GM12892 (cell line): ENCODE measurements around the gene JAKMIP2. TPM values are rescaled to one million over a fixed set of nuclear protein-coding genes. Genes with fewer than 3 reads are reported as not detected.
"Not testable (repeated sequence)": the region's sequence is repeated elsewhere in the genome, so short reads cannot be mapped to it uniquely, and the experiment has no call there.

Experiments used
- DNase-seq: peaks from one replicate; pipeline ENCODE4 v3.0.0; 2011; ENCODE audit not compliant: insufficient read length
- FAIRE-seq: peaks from 2 replicates; lab custom pipeline; 2011; peaks lifted over from hg19 to GRCh38; lab: Jason Lieb, UNC
- POLR2A ChIP-seq: IDR thresholded peaks from 2 replicates; pipeline ENCODE4 v1.6.1; 2011; ENCODE audit warnings: low read depth, low read length, control low read depth
- POLR2AphosphoS5 ChIP-seq: IDR thresholded peaks from 2 replicates; pipeline ENCODE4 v1.6.1; 2011; ENCODE audit warnings: low read depth, low read length, control low read depth
- TAF1 ChIP-seq: IDR thresholded peaks from 2 replicates; pipeline ENCODE4 v1.6.1; 2011; ENCODE audit warnings: low read depth, mild to moderate bottlenecking, control low read depth, low read length, borderline replicate concordance
- polyA plus RNA-seq: library from polyadenylated mRNA; unstranded; fragments of >200 nt; gene quantifications from one replicate; pipeline ENCODE4 v1.2.1, GENCODE V29; 2012; ENCODE audit warnings: missing spikeins, inconsistent platforms; ENCODE audit not compliant: missing spikeins

JAKMIP2 gene
- polyA plus RNA-seq, result not detected

DNA sequence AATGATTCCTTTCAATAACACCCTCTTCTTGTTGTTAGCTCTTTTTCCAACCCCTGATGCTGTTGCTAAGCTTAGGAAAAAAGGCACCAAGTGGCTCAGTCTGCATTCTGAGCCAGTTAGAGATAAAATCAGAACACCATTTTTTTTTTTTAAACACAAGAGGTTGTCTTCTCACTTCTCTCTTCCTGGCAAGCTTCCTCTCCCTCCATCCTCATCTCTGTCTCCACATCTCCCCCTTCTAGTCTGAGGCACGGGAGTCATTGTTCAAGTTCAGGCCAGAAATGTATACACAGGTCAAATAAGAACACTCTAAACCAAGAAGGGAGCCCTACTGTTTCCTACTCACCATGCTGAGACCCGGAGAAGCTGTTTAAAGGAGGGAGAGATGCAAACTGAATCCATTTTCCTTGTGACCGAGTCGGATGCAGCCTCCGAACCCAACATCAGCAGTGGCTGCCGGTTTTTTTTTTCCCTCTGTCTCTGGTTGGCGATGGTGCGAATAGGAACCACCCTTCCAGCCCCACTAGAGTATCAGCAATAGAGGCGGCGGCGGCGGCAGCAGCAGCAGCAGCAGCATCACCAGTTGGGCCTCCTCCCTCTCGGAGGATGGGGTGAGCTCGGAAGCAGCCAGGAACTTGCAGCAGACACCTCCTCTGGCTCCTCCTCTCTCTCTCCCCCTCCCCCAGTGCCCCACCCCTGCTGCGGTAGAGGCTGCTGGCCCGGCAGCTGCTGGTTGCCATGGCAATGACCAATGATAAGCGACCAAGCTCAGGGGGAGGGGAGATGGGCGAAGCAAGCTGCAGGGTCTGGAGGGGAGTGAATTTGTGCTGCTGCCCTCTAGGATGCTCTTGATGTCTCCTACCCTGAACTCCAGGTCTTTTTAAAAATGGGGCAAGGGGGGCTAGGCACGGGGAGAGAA lies at the start of gene JAKMIP2:
JAKMIP2 (minus strand) TSS at position 619 of the 919 bp plus-strand sequence. CDS start 110,922 bp downstream, outside the sequence.
- no peak for FAIRE-seq
- no peak for TF ChIP-seq POLR2A
- TF ChIP-seq TAF1, result no peak
- TF ChIP-seq POLR2AphosphoS5, result no peak
- peak; percentile 5 for DNase-seq

DNA sequence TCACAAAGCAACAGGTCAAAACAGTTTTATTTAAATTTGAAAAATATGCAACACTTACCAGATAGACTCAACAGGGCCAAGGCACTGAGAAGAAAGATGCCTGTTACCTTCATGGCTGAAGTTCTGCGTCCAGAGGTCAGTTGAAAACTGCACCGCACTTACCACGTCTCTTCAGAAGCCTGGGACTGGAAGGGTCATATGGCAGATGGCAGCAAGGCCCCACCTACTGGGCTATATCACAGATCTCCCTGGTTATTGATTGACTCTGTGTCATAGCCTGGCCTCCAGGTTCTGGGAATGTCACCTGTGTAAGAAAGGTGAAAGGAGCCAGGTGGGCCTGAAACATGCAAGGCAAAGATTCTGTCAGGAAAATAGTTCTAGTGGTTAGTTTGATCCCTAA lies 48.9 kb upstream of the JAKMIP2 start, which contains the start of gene SPINK1:
SPINK1 (minus strand) TSS at position 207 of the 400 bp plus-strand sequence; CDS start at position 113, 94 bp downstream.
- FAIRE-seq (no peak), DNase-seq (no peak)
- TF ChIP-seq POLR2A, result no peak
- no peak for TF ChIP-seq TAF1
- TF ChIP-seq POLR2AphosphoS5, result no peak

DNA sequence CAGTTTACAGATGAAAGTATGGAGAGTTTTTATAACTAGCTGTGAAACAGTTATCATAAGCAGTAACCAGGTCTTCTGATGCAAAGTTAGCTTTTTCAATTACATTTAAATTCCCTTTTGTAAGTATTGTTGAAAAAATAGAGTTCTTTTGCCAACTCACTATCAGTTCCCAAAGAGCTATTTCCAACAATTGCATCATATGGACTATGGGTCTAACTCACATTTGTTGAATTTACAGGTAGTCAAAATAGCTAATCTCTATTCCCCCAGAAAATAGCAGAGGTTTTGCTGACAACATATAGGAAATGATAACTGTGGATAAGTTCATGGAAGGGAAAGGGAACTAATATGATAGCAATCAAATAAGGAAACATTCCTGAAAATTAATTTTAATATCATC lies 47.5 kb upstream of the JAKMIP2 start:
- DNase-seq, result no peak
- TF ChIP-seq POLR2A, result no peak
- TF ChIP-seq POLR2AphosphoS5, result no peak
- TF ChIP-seq TAF1, result no peak

DNA sequence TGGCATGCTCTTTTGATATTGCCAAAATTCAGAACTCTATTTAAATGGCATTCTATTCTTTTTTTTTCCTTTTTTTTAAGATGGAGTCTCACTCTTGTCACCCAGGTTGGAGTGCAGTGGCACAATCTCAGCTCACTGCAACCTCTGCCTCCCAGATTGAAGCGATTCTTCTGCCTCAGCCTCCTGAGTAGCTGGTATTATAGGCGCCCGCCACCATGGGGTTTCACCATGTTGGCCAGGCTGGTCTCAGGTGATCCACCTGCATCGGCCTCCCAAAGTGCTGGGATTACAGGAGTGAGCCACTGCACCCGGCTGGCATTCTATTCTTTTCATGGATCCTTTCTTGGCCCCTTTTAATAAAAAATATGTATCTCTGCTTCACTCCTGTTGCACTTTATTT lies 44.5 kb upstream of the JAKMIP2 start:
- not testable (repeated sequence) for FAIRE-seq, DNase-seq

More for the DNA sequence above, 47.5 kb upstream of the JAKMIP2 start:
- FAIRE-seq, result no peak

DNA sequence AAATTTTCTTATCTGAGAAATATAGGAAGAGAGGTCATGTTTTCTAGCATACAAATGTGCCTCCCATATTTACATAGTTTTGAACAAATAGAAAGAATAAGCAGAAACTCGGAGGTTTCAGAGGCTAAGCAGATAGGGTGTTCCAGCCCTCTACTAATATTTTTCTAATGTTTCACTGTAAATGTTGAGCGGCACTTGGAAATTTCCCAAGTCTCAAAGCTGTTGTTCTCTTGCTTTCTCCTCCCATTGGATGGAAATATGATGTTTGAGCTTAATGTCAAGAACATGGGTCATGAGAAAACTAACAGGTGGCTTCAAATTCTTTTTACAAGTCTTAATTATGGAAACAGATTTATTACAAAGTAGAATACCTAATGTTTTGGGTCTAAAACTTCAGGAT lies 43.8 kb upstream of the JAKMIP2 start:
- DNase-seq (no peak), FAIRE-seq (no peak)
- TF ChIP-seq TAF1 (no peak), POLR2AphosphoS5 (no peak)

DNA sequence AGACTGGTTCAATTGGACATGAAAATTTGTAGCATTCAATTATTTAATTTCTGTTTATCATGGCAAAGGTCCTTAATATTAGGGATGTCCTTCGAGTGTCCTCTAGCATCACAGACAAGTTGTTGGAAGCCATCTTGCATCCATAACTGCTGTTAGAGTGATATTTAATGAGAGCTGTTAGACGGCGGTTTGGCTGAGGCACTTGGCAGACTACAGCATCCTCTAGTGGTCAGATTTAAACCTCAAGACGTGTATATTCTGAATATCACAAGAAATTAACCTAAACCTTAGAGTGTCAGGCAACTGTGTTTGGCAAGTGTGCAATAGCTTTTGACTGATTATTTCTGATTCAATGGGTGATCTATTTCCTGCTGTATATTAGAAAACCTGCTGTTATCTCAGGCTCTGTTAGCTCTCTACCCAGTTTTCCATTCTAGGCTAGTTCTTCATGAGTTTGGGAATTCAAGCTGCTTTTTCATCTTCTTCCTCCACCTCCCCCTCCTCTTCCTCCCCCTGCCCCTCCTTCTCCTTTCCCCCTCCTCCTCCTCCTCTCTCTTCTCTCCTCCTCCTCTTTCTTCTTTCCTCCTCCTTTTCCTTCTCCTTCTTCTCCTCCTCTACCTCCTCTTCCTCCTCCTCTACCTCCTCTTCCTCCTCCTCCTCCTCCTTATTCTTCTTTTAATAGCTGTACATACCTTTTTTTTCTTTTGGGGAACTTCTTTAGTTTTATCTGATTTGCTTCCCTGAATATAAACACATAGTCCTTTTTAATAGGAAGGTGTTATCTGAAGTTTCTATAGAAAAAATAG lies 40.4 kb upstream of the JAKMIP2 start:
- peak; percentile 72 for FAIRE-seq
- no peak for TF ChIP-seq POLR2A
- no peak for TF ChIP-seq POLR2AphosphoS5
- peak; percentile 1 for DNase-seq

DNA sequence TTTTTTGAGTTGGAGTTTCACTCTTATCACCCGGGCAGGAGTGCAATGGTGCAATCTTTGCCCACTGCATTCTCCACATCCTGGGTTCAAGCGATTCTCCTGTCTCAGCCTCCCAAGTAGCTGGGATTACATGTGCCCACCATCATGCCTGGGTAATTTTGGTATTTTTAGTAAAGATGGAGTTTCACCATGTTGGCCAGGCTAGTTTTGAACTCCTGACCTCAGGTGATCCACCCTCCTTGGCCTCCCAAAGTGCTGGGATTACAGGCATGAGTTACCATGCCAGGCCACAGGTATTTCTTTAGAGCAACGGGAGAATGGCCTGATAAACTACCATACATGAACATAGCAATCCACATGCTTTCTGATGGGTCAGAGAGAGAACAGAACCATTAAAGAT lies 39.7 kb upstream of the JAKMIP2 start:
- FAIRE-seq, result not testable (repeated sequence)

DNA sequence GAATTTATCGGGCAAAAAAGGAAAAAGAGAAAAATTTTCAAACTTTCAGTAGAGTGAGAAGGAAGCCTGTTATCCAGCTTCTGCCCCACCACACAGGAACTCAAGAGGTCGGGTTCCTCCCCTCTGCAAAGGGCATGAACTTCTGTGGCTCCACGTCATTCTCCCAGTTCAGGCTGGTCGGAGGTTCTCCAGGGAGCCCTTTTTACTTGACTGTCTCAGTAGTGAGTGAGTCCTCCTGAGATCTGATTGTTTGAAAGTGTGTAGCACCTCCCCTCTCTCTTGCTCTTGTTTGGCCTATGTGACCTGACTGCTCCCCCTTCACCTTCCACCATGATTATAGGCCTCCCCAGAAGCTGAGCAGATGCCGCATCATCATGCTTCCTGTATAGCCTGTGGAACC lies 39.2 kb upstream of the JAKMIP2 start:
- no peak for FAIRE-seq
- DNase-seq, result no peak
- TF ChIP-seq TAF1 (no peak), POLR2AphosphoS5 (no peak), POLR2A (no peak)

More for the DNA sequence above, 39.7 kb upstream of the JAKMIP2 start:
- not testable (repeated sequence) for DNase-seq

DNA sequence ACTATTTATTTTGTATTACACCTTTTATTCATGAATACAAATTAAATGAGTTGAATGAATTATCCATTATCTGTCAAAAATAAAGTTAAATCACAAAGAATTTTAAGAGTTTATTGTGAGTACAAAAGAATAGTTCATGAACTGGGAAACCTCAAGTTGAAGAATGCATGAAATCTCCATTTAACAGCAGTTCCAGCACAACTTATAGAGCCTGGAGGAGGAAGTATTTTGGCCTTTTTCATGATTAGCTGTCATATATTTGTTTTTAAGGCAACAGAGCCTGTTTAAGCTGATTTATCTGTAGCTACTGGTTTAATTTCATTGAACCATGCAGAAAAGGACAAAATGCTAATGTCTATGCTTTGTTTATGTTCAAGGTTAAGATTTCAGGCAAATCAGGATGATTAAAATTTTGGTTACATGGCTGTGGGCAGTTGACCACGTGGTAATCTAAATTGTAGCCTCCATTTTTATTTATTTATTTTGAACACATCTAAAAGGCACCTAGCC lies 36.8 kb upstream of the JAKMIP2 start:
- DNase-seq (no peak), FAIRE-seq (no peak)
- no peak for TF ChIP-seq POLR2A
- TF ChIP-seq POLR2AphosphoS5, result no peak
- TF ChIP-seq TAF1, result no peak

DNA sequence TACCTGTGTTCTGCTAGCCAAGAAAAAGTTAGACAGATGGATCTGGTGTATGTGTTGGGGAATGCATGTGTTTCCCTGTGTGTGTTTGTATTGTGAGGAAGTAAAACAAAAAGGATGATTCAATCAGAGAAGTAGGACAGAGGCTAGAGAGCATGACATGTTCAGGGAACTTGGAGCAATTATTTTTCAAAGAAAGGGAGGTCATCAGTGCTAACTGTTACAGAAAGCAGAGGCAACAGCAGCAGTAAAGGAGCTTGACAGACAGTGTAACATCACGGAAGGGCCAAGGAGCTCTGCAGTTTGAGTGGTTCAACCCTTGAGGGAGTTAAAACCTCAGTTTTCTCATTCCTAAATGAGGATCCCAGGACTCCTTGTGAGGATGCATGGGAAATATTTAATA lies 35.8 kb upstream of the JAKMIP2 start:
- DNase-seq, result no peak
- FAIRE-seq, result no peak
- TF ChIP-seq TAF1 (no peak), POLR2A (no peak), POLR2AphosphoS5 (no peak)

DNA sequence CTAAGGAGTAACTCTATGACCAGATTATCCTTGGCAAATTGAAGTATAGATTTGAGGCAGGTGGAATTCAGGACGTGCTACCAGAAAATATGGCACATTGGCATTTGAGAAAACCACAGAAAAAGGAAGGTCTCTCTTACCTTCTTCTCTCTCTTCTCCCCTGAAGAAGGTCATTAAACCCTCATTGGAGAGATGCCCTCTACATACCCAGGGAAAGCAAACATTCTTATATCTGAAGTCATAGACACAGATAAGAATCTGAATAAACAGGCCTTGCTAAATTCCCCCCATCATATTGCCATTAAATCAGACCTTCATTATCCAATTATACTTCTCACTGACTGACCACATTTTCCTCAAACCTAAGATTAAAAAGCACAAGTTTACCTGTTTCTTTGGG lies 31.2 kb upstream of the JAKMIP2 start:
- no peak for DNase-seq
- TF ChIP-seq POLR2AphosphoS5, result no peak
- TF ChIP-seq POLR2A, result no peak
- no peak for TF ChIP-seq TAF1
- no peak for FAIRE-seq
